UCSD-AML1 (cell line): ENCODE data around the gene STAC3.
A peak's percentile ranks its signal among the peaks of the same experiment; 100 is the strongest.

Experiments used
- DNase-seq: peaks from one replicate; lab custom pipeline; 2025; ENCODE audit not compliant: unreplicated experiment; lab: John Stamatoyannopoulos, UW

Gene STAC3

GRCh38 chr12:57211791-57212700 is 38.9 kb downstream of the STAC3 start:
- DNase-seq: no peak

- DNase-seq: no peak
Measured at GRCh38 chr12:57210926-57211692, 39.9 kb downstream of the STAC3 start.

GRCh38 chr12:57210461-57210860 is 40.5 kb downstream of the STAC3 start:
- DNase-seq: no peak

GRCh38 chr12:57209916-57210315 is 41.1 kb downstream of the STAC3 start:
- no peak for DNase-seq

GRCh38 chr12:57208631-57209282 is 42.2 kb downstream of the STAC3 start:
- no peak for DNase-seq

DNA sequence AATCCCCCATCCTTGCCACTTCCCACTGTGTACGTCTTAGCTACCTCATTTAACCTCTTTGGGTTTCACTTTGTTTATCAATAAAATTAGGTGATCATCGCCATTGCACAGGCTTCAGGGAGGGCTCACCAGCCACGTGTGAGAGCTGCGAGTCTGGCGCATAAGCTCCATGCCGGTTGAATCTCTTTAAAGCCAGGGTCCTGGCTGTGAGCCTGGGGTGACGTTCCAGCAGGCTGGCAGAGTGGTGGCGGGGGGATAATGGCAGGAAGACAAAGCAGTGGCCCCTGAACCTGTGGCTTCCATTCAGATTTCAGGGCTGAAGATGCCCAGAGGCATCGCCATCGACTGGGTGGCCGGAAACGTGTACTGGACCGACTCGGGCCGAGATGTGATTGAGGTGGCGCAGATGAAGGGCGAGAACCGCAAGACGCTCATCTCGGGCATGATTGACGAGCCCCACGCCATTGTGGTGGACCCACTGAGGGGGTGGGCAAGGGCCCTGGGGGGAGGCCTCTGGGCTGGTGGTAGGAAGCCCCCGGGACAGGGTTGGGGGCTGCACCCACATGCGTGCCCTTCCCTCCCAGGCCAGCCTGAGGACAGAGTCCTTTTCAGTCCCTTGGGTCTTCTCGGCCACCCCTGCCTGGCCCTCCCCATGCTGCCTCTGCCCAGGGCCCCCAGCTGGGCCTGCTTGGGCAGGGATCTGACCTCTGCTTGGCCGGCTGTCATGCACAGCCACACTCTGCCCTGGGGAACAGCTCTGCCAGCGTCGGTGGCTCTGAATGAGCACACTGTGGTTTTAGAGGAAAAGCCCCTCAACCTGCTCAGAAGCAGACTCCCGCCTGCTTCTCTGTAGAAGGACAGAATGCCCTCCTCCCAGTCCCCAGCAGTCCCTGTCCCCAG is 43.0 kb downstream of the STAC3 start:
- DNase-seq: no peak

- DNase-seq: no peak
Measured at GRCh38 chr12:57205931-57206330, 45.1 kb downstream of the STAC3 start.

DNA sequence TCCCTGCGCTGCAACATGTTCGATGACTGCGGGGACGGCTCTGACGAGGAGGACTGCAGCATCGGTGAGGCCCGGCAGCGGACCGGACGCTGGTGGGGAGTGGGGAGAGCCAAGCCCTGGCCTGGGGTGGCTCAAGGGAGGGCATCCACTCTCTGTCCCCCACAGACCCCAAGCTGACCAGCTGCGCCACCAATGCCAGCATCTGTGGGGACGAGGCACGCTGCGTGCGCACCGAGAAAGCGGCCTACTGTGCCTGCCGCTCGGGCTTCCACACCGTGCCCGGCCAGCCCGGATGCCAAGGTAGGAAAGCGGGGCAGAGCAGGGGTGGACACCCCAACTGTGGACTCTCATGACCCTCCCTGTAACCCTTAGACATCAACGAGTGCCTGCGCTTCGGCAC is 45.8 kb downstream of the STAC3 start:
- no peak for DNase-seq

- DNase-seq: no peak
Measured at GRCh38 chr12:57204454-57204853, 46.5 kb downstream of the STAC3 start.

GRCh38 chr12:57203791-57204190 is 47.2 kb downstream of the STAC3 start:
- DNase-seq: no peak

GRCh38 chr12:57203201-57203600 is 47.8 kb downstream of the STAC3 start:
- no peak for DNase-seq

- DNase-seq: no peak
Measured at GRCh38 chr12:57202321-57202720, 48.7 kb downstream of the STAC3 start.

DNA sequence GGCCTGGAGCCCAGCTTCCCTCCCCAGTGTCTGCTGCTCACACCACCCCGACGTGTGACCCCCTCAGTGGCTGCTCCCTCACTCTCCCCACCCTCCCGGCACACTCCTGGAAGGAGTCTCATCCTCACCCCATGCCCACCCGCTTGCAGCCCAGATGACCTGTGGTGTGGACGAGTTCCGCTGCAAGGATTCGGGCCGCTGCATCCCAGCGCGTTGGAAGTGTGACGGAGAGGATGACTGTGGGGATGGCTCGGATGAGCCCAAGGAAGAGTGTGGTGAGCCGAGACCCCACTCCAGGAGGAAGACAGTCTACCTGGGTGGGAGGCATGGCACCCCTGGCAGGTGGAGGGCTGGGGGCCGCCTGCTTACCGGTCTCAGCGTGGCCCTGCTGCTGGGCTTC is 49.4 kb downstream of the STAC3 start:
- DNase-seq: no peak

DNA sequence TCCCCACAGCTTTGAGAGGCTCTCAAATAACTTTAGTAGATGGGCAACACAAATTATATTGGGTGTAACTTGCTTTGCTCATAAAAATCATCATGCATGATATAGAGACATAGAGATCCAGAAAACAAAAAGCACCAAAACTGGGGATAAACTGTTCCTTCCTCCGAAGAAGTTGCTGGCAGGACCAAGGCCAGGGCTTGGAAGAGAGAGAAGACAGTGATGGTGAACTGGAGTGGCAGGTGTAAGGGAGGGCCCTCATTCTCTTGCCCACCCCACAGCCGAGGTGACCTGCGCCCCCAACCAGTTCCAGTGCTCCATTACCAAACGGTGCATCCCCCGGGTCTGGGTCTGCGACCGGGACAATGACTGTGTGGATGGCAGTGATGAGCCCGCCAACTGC is 49.8 kb downstream of the STAC3 start:
- no peak for DNase-seq

GRCh38 chr12:57200497-57200896 is 50.5 kb downstream of the STAC3 start:
- no peak for DNase-seq

DNA sequence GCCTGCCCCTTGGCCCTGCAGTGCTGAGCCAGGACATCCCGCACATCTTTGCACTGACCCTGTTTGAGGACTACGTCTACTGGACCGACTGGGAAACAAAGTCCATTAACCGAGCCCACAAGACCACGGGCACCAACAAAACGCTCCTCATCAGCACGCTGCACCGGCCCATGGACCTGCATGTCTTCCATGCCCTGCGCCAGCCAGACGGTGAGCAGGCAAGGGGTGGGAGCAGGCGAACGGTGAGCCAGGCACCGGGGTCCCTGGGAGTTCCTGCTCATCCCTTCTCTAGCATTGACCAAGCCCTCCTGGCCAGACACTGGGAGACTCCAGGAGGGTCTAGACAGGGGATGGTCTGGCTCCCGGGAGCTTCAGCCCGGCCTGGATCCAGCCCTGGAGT is 51.8 kb downstream of the STAC3 start:
- DNase-seq: no peak

GRCh38 chr12:57198329-57198728 is 52.7 kb downstream of the STAC3 start:
- no peak for DNase-seq

GRCh38 chr12:57196956-57197355 is 54.0 kb downstream of the STAC3 start:
- DNase-seq: peak; percentile 24

DNA sequence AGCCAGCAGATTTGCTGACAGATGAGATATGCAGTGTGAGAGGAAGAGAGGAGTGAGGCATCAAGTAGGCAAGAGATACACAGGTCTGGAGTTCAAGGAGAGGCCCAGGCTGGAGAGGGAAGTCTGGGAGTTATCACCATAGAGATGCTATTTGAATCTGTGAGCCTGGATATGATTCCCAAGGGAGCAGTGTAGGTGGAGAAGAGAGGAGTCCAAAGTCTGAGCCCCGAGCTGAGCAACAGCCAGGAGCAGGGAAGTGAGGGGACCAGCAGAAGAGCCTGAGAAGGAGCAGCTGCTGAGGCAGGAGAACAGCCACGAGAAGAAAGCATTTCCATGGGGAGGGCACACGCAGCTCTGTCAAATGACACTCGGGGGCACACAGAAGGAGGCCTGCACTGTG is 54.5 kb downstream of the STAC3 start:
- no peak for DNase-seq

DNA sequence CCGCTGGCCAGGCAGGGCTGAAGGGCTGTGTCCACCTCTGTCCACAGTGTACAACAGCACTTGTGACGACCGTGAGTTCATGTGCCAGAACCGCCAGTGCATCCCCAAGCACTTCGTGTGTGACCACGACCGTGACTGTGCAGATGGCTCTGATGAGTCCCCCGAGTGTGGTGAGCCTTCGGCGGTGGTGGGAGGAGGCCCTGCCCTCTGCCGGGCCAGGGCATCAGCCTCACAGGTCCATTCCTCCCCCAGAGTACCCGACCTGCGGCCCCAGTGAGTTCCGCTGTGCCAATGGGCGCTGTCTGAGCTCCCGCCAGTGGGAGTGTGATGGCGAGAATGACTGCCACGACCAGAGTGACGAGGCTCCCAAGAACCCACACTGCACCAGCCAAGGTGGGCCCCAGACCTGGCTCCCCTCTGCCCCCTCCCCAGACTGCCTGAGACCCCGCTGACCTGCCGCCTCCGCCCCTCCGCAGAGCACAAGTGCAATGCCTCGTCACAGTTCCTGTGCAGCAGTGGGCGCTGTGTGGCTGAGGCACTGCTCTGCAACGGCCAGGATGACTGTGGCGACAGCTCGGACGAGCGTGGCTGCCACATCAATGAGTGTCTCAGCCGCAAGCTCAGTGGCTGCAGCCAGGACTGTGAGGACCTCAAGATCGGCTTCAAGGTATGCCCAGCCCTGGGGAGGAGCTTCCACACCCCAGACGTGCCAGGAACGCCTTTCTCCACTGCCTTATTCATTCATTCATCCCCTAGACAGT is 55.2 kb downstream of the STAC3 start:
- peak; percentile 61 for DNase-seq
